Stimulated activated CD8-positive, alpha-beta memory T cell treated with anti-CD3 and anti-CD28 coated beads, Interleukin-12 subunit alpha, Interleukin-12 subunit beta, amount 100 ng/mL, for 24 hours (primary cell): ENCODE data around the gene KCNIP1.

Source experiments
- DNase-seq: peaks from one replicate; pipeline ENCODE4 v3.0.0-alpha.2; 2020; ENCODE audit errors: extremely low read depth

Gene KCNIP1

GRCh38 chr5:170597109-170597751, 93.4 kb downstream of the KCNIP1 start:
- no peak for DNase-seq

GRCh38 chr5:170597872-170598271, 94.1 kb downstream of the KCNIP1 start:
- no peak for DNase-seq

GRCh38 chr5:170599756-170600155, 95.9 kb downstream of the KCNIP1 start:
- DNase-seq: no peak

GRCh38 chr5:170601619-170602018, 97.8 kb downstream of the KCNIP1 start:
- DNase-seq: no peak

GRCh38 chr5:170603109-170603508, 99.3 kb downstream of the KCNIP1 start:
- no peak for DNase-seq

- DNase-seq: no peak
Observed at GRCh38 chr5:170603578-170604565, 100.1 kb downstream of the KCNIP1 start.

GRCh38 chr5:170606941-170607340, 103.1 kb downstream of the KCNIP1 start:
- DNase-seq: no peak

GRCh38 chr5:170611449-170612090, 107.8 kb downstream of the KCNIP1 start:
- no peak for DNase-seq

- no peak for DNase-seq
Observed at GRCh38 chr5:170612256-170612678, 108.4 kb downstream of the KCNIP1 start.

GRCh38 chr5:170614065-170614490, 110.3 kb downstream of the KCNIP1 start:
- no peak for DNase-seq

- DNase-seq: no peak
Observed at GRCh38 chr5:170614720-170615119, 110.9 kb downstream of the KCNIP1 start.

GRCh38 chr5:170617533-170618490, 114.0 kb downstream of the KCNIP1 start:
- no peak for DNase-seq

- no peak for DNase-seq
Observed at GRCh38 chr5:170619869-170620268, 116.0 kb downstream of the KCNIP1 start.

- no peak for DNase-seq
Observed at GRCh38 chr5:170622933-170623332, 119.1 kb downstream of the KCNIP1 start.

GRCh38 chr5:170623576-170624181, 119.9 kb downstream of the KCNIP1 start:
- no peak for DNase-seq

GRCh38 chr5:170625221-170626165, 121.7 kb downstream of the KCNIP1 start:
- no peak for DNase-seq

GRCh38 chr5:170626507-170627150, 122.8 kb downstream of the KCNIP1 start:
- DNase-seq: no peak

- DNase-seq: no peak
Observed at GRCh38 chr5:170627271-170627670, 123.5 kb downstream of the KCNIP1 start.

- no peak for DNase-seq
Observed at GRCh38 chr5:170628028-170628427, 124.2 kb downstream of the KCNIP1 start.
